AG09309 (cell line): ENCODE data around the gene RERE.
"Not testable (repeated sequence)": the region's sequence is repeated elsewhere in the genome, so short reads cannot be mapped to it uniquely, and the experiment has no call there.

Source experiments
- DNase-seq: peaks from one replicate; pipeline ENCODE4 v3.0.0-alpha.2; 2010; ENCODE audit warnings: low read depth
- H3K4me3 ChIP-seq: 2 replicates; pipeline ENCODE4 v1.5.1; 2011; ENCODE audit warnings: mild to moderate bottlenecking, low read depth, low read length, moderate library complexity; ENCODE audit not compliant: control insufficient read depth
- CTCF ChIP-seq: IDR thresholded peaks from 2 replicates; pipeline ENCODE4 v1.5.1; 2011; ENCODE audit warnings: mild to moderate bottlenecking, low read depth, low read length, inconsistent platforms; ENCODE audit not compliant: insufficient read depth, control insufficient read depth; ENCODE audit errors: missing control alignments

The RERE gene

GRCh38 chr1:8384577-8384976 is 432.9 kb downstream of the RERE start:
- no peak for TF ChIP-seq CTCF

GRCh38 chr1:8384088-8384487 is 433.4 kb downstream of the RERE start:
- no peak for TF ChIP-seq CTCF
- no peak overlapping the region for H3K4me3 ChIP-seq
- DNase-seq, result no peak

More at GRCh38 chr1:8384577-8384976, 432.9 kb downstream of the RERE start:
- H3K4me3 ChIP-seq, result no peak overlapping the region
- DNase-seq, result no peak

GRCh38 chr1:8382608-8383505 is 434.6 kb downstream of the RERE start:
- TF ChIP-seq CTCF, result no peak
- no peak for DNase-seq
- H3K4me3 ChIP-seq, result no peak overlapping the region

DNA sequence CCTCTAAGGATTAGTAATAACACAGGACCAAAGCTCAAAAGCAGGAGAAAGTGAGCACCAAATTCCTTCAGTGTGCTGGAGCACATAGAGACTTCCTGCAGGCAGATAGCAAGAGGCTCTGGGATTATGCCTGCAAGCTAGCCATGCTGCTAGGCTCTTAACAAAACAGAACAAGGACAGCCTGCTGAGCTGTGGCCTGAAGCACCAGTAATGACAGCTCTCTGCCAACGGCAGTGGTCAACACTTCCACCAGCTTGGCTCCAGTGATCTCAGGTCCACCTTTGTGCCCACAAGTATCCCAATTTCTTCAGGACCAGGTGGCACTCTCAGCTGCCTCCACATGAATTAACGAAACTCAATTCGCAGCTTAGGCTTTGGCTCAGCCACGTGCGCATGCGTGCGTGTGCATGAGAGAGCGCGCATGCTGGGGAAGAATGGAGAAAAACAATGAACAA is 435.4 kb downstream of the RERE start:
- DNase-seq, result no peak
- no peak for TF ChIP-seq CTCF
- H3K4me3 ChIP-seq, result no peak overlapping the region

- no peak for TF ChIP-seq CTCF
- no peak for DNase-seq
- H3K4me3 ChIP-seq, result no peak overlapping the region
Observed at GRCh38 chr1:8381618-8382017, 435.8 kb downstream of the RERE start.

GRCh38 chr1:8380310-8380709 is 437.1 kb downstream of the RERE start:
- not testable (repeated sequence) for H3K4me3 ChIP-seq, DNase-seq

DNA sequence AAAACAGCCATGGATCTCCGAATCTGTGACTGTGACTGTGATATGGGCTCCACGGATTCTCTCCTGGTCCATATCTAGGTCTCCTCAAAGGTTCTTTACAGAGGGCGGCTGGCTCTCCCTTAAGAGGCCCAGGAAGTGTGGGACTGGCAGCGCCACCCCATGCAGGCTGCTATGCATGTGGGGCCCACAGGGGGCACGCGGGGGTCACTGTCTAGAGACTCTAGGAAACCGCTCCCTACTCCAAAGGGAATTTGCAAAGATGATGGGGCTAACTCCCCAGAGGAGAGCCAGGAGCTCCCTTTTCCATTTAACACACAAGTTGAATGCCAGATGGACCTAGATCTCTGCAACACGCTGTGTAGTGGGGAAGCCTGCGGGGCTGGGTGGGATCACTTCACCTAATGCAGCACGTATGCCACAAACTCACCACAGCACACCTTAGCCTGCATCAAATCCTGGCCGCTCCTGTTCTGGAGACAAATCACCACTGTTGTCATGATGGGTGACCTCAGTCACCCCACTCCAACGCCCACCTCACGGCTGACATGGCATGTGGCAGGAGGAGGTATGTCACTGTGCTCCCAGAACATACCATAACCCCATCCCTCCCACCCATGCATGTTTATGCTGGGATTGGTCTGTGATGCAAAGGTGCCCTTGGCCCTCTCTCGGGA is 437.8 kb downstream of the RERE start:
- no peak for DNase-seq
- TF ChIP-seq CTCF, result no peak
- H3K4me3 ChIP-seq, result no peak overlapping the region
